Keratinocyte (primary cell): ENCODE measurements around the gene SMCO3. TPM values are rescaled to one million over a fixed set of nuclear protein-coding genes. Genes with fewer than 3 reads are reported as not detected.

Experiments
- DNase-seq: peaks from one replicate; pipeline ENCODE4 v3.0.0-alpha.2; 2011; ENCODE audit warnings: low read depth, missing footprints, low spot score
- FAIRE-seq: peaks from 2 replicates; lab custom pipeline; 2011; peaks lifted over from hg19 to GRCh38; lab: Jason Lieb, UNC
- H2AFZ ChIP-seq: 2 replicates; pipeline ENCODE4 v1.6.0; 2012; ENCODE audit warnings: low read length, control low read depth, inconsistent platforms; ENCODE audit not compliant: control insufficient read depth
- H3K27ac ChIP-seq: 2 replicates; pipeline ENCODE4 v1.5.1; 2011; ENCODE audit warnings: low read length; ENCODE audit not compliant: control insufficient read depth, insufficient read depth
- H3K27me3 ChIP-seq: 3 replicates; pipeline ENCODE4 v1.6.0; 2011; ENCODE audit warnings: low read length; ENCODE audit not compliant: control insufficient read depth, insufficient read depth; ENCODE audit errors: extremely low read depth
- H3K36me3 ChIP-seq, 2 experiments: 2 replicates in 1 of 2; 3 replicates in 1 of 2; pipeline ENCODE4 v1.5.1; 2011; ENCODE audit warnings: low read length in 2 of 2, mild to moderate bottlenecking in 1 of 2; ENCODE audit not compliant: control insufficient read depth in 2 of 2, insufficient read depth in 2 of 2; ENCODE audit errors: extremely low read depth in 1 of 2
- H3K4me1 ChIP-seq: 3 replicates; pipeline ENCODE4 v1.5.1; 2011; ENCODE audit warnings: low read length; ENCODE audit not compliant: control insufficient read depth, insufficient read depth; ENCODE audit errors: extremely low read depth
- H3K4me2 ChIP-seq: 3 replicates; pipeline ENCODE4 v1.6.0; 2011; ENCODE audit warnings: low read depth, low read length; ENCODE audit not compliant: control insufficient read depth, insufficient read depth; ENCODE audit errors: extremely low read depth
- H3K4me3 ChIP-seq, 3 experiments: fragments of 200-600 bp in 1 of 3; sonication (generic) in 1 of 3; 2 replicates in 2 of 3; 3 replicates in 1 of 3; pipeline ENCODE4 v1.5.1; 2011 to 2016; ENCODE audit warnings: low read length in 3 of 3, mild to moderate bottlenecking in 3 of 3, control low read depth in 2 of 3, inconsistent platforms in 1 of 3, low read depth in 1 of 3, mixed read lengths in 1 of 3, mixed run types in 1 of 3, moderate library complexity in 1 of 3; ENCODE audit not compliant: control insufficient read depth in 2 of 3, insufficient read depth in 2 of 3; ENCODE audit errors: extremely low read depth in 1 of 3
- H3K79me2 ChIP-seq: 2 replicates; pipeline ENCODE4 v1.6.0; 2012; ENCODE audit warnings: low read length; ENCODE audit not compliant: control insufficient read depth, insufficient read depth
- H3K9ac ChIP-seq: 3 replicates; pipeline ENCODE4 v1.6.0; 2011; ENCODE audit warnings: low read length; ENCODE audit not compliant: control insufficient read depth, insufficient read depth; ENCODE audit errors: extremely low read depth
- H3K9me1 ChIP-seq: 3 replicates; pipeline ENCODE4 v1.6.0; 2011; ENCODE audit warnings: low read length; ENCODE audit not compliant: control insufficient read depth, insufficient read depth; ENCODE audit errors: extremely low read depth
- H3K9me3 ChIP-seq: 2 replicates; pipeline ENCODE4 v1.5.1; 2012; ENCODE audit warnings: low read depth, low read length; ENCODE audit not compliant: control insufficient read depth
- H4K20me1 ChIP-seq: 3 replicates; pipeline ENCODE4 v1.6.0; 2011; ENCODE audit warnings: low read length; ENCODE audit not compliant: control insufficient read depth, insufficient read depth; ENCODE audit errors: extremely low read depth
- CTCF ChIP-seq, 3 experiments: IDR thresholded peaks in 1 of 3; conservative IDR thresholded peaks in 1 of 3; optimal IDR thresholded peaks in 1 of 3; 2 replicates in 2 of 3; 3 replicates in 1 of 3; pipeline versions ENCODE3 to v1.5.1; 2011; ENCODE audit warnings: low read length in 3 of 3, mild to moderate bottlenecking in 3 of 3, moderate library complexity in 2 of 3, control low read depth in 1 of 3, inconsistent platforms in 1 of 3; ENCODE audit not compliant: insufficient read depth in 2 of 3; ENCODE audit errors: extremely low read depth in 1 of 3
- EZH2 ChIP-seq: IDR thresholded peaks from one replicate; pipeline ENCODE4 v1.6.1; 2012; ENCODE audit warnings: inconsistent platforms, mild to moderate bottlenecking, low read length, moderate library complexity
- dilution Hi-C: fragments of 300-500 bp; cut with MboI; formaldehyde crosslinking; loops from one replicate; pipeline ENCODE4 v1.7.0; 2020; ENCODE audit warnings: low sequenced_read_pairs; ENCODE audit not compliant: extremely low pct_ligation_motif_present
- polyA plus RNA-seq, 5 experiments: library from polyadenylated mRNA; depleted of rRNA in 3 of 5; stranded (reverse) in 3 of 5; stranded (forward) in 1 of 5; unstranded in 1 of 5; fragments of >200 nt; gene quantifications; 1 replicate in 1 of 5; 2 replicates in 3 of 5; 3 replicates in 1 of 5; pipeline versions ENCODE4 v1.2.1 to v1.2.3, GENCODE V29; 2011 to 2012; ENCODE audit warnings: missing spikeins in 2 of 5, low read depth in 1 of 5, low replicate concordance in 1 of 5

Gene SMCO3
- polyA plus RNA-seq, 1 donor (not counting 4 experiments of a cell fraction or from before 2014, with no cell fraction given), result not detected

GRCh38 chr12:14771651-14772137 lies 42.3 kb downstream of the SMCO3 start:
- Histone ChIP-seq H3K27me3 (no peaks in the 10 kb centered on the region), H3K9me1 (no peaks in the 10 kb centered on the region), H3K79me2 (peaks cover 14% of the 10 kb centered on the region), H2AFZ (peak overlapping the region; percentile 2), H3K4me1 (peaks cover 25% of the 10 kb centered on the region), H3K4me2 (peak overlapping the region; percentile 92), H3K27ac (peak overlapping the region; percentile 0), H3K9me3 (no peaks in the 10 kb centered on the region), H3K36me3 (no peaks in the 10 kb centered on the region), H3K9ac (no peak overlapping the region), H4K20me1 (no peaks in the 10 kb centered on the region), H3K4me3 (peak overlapping the region in 2 of 3 experiments; percentile 44 to 80)
- dilution Hi-C loops, result no loop called here
- FAIRE-seq, result no peak
- TF ChIP-seq EZH2 (no peak), CTCF (optimal IDR thresholded peaks at IDR 0.05 in 1 of 3, IDR thresholded peaks at IDR 0.05 in 1 of 3, conservative IDR thresholded peaks at IDR 0.05 in 1 of 3; ENCODE audit: extremely low read depth in 1 of 3, insufficient read depth in 2 of 3, low read length in 3 of 3) (no peak)
- no peak for DNase-seq

GRCh38 chr12:14770496-14771461 lies 43.2 kb downstream of the SMCO3 start:
- Histone ChIP-seq H3K9me1 (no peaks in the 10 kb centered on the region), H3K27me3 (no peaks in the 10 kb centered on the region), H3K79me2 (peaks cover 10% of the 10 kb centered on the region), H3K4me3 (peak overlapping the region; percentile 56 to 90 (median 80)), H3K4me1 (peaks cover 16% of the 10 kb centered on the region), H3K9me3 (no peaks in the 10 kb centered on the region), H2AFZ (peak overlapping the region; percentile 80), H3K27ac (peak overlapping the region; percentile 92), H3K4me2 (peak overlapping the region; percentile 92), H4K20me1 (no peaks in the 10 kb centered on the region), H3K36me3 (no peaks in the 10 kb centered on the region), H3K9ac (peak overlapping the region; percentile 90)
- dilution Hi-C loops, result no loop called here
- DNase-seq, result peak; percentile 78
- no peak for FAIRE-seq
- TF ChIP-seq CTCF (optimal IDR thresholded peaks at IDR 0.05 in 1 of 3, IDR thresholded peaks at IDR 0.05 in 1 of 3, conservative IDR thresholded peaks at IDR 0.05 in 1 of 3; ENCODE audit: extremely low read depth in 1 of 3, insufficient read depth in 2 of 3, low read length in 3 of 3) (no peak), EZH2 (no peak)
